ENCODE results near the gene ECHS1. TPM values are rescaled to one million over a fixed set of nuclear protein-coding genes. Genes with fewer than 3 reads are reported as not detected.

Gene ECHS1
- total and polyA plus RNA-seq, 9 donors = 27.2 to 102 (median 68.9) TPM

GRCh38 chr10:133361773-133362441, 11.2 kb downstream of the ECHS1 start:
- TF ChIP-seq EP300 (IDR thresholded peaks at IDR 0.05) = no peak
- no peak for TF ChIP-seq CTCF (IDR thresholded peaks at IDR 0.05)
- TF ChIP-seq POLR2A (IDR thresholded peaks at IDR 0.05) = no peak
- no peak overlapping the region for H3K27ac ChIP-seq
- WGBS, 3 donors = 62 to 66% (median 63%) methylated on average over 18 of the region's 18 CpGs
- H3K4me3 ChIP-seq = no peak overlapping the region
- H3K27me3 ChIP-seq = no peaks in the 10 kb centered on the region
- H3K9me3 ChIP-seq = no peaks in the 10 kb centered on the region
- peaks cover 3% of the 10 kb centered on the region for H3K4me1 ChIP-seq (ENCODE audit: insufficient read depth)
- H3K36me3 ChIP-seq = no peaks in the 10 kb centered on the region
- no peak for DNase-seq
- intact Hi-C loops (cut with DNase I) = no loop called here

- no peak for DNase-seq
- Histone ChIP-seq H3K4me1 (ENCODE audit: insufficient read depth) (peaks cover 7% of the 10 kb centered on the region), H3K4me3 (no peak overlapping the region), H3K36me3 (no peaks in the 10 kb centered on the region), H3K27ac (no peak overlapping the region), H3K9me3 (no peaks in the 10 kb centered on the region), H3K27me3 (no peaks in the 10 kb centered on the region)
- 88 to 91% (median 89%) methylated on average over 5 of the region's 5 CpGs for WGBS, 3 donors
- intact Hi-C loops (cut with DNase I) = no loop called here
- TF ChIP-seq POLR2A (IDR thresholded peaks at IDR 0.05) (no peak), EP300 (IDR thresholded peaks at IDR 0.05) (no peak), CTCF (IDR thresholded peaks at IDR 0.05) (no peak)
Measured at GRCh38 chr10:133361227-133361626, 11.9 kb downstream of the ECHS1 start.

- no peak for DNase-seq
- no peaks in the 10 kb centered on the region for H3K27me3 ChIP-seq
- H3K27ac ChIP-seq = no peak overlapping the region
- H3K4me3 ChIP-seq = no peak overlapping the region
- intact Hi-C loops (cut with DNase I) = no loop called here
- no peaks in the 10 kb centered on the region for H3K9me3 ChIP-seq
- TF ChIP-seq EP300 (IDR thresholded peaks at IDR 0.05) (no peak), CTCF (IDR thresholded peaks at IDR 0.05) (no peak), POLR2A (IDR thresholded peaks at IDR 0.05) (no peak)
- 64 to 72% (median 71%) methylated on average over 17 of the region's 17 CpGs for WGBS, 3 donors
- H3K36me3 ChIP-seq = no peaks in the 10 kb centered on the region
- H3K4me1 ChIP-seq (ENCODE audit: insufficient read depth) = peaks cover 7% of the 10 kb centered on the region
Measured at GRCh38 chr10:133359972-133360610, 13.1 kb downstream of the ECHS1 start.

- Histone ChIP-seq H3K4me1 (ENCODE audit: insufficient read depth) (peaks cover 7% of the 10 kb centered on the region), H3K27ac (no peak overlapping the region), H3K27me3 (no peaks in the 10 kb centered on the region), H3K36me3 (no peaks in the 10 kb centered on the region), H3K4me3 (no peak overlapping the region), H3K9me3 (no peaks in the 10 kb centered on the region)
- intact Hi-C loops (cut with DNase I) = no loop called here
- DNase-seq = peak in 1 of 5 donors; percentile 28
- TF ChIP-seq CTCF (IDR thresholded peaks at IDR 0.05) = no peak
- TF ChIP-seq POLR2A (IDR thresholded peaks at IDR 0.05) = no peak
- no peak for TF ChIP-seq EP300 (IDR thresholded peaks at IDR 0.05)
- WGBS, 3 donors = 50 to 60% (median 55%) methylated on average over 4 to 6 of the region's 6 CpGs
Measured at GRCh38 chr10:133359554-133359971, 13.6 kb downstream of the ECHS1 start.
